Activated CD4-positive, alpha-beta T cell treated with anti-CD3 and anti-CD28 coated beads, Interleukin-10, Interleukin-2, amounts not matched to agents 100 ng/mL and 50 ng/mL, durations not matched to agents 16 hours and 8 hours (primary cell): ENCODE data around the gene XPNPEP1.

Experiments
- DNase-seq: peaks from one replicate; pipeline ENCODE4 v3.0.0-alpha.2; 2020

The XPNPEP1 gene

DNA sequence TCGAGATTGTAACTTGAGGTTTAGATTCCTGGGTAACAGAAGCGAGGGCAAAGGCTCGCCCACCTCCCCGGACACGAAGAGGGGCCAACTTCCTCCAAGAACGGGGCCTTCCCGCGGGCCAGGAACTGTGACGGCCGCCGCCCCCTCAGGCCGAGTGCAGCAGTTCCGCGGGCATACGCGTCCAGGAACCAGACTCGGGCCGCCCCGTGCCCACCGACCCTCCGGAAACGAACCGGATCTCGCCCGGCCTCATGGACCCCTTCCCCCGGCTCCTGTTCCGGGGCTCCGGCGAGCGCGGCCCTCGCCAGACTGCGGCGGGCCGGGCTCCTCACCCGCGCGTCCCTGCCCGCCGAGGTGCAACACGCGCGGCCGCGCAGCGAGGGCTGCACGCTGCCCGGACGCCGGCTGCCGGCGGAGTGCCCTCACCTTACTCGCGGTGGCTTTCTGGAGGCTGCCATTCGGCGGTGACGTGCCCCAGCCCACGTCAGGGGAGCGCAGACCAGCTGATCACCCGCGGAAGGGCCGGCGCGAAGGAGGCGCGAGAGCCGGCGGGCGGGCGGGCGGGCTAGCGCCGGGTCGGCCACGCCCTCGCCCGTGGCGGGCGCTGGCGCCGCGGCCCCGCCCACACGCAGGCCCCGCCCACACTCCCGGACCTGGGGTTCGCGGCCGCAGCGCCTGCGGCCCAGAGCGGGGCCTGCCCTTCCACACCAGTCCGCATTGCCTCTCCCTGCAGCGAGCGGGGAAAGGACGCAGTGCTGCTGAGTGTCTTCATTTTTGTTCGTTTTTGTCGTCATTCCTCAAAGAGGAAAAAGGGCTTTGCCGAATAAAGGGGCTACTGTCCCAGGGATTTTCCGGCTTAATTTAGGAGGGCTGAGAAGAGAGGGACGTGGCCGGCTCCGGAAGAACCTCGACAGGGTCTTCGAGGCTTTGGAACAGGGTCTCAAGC lies at the start of gene XPNPEP1:
TSS of gene XPNPEP1 (minus strand) at position 536 of the 946 bp plus-strand sequence. CDS start at position 458, 78 bp downstream.
- peak; percentile 91 for DNase-seq

DNA sequence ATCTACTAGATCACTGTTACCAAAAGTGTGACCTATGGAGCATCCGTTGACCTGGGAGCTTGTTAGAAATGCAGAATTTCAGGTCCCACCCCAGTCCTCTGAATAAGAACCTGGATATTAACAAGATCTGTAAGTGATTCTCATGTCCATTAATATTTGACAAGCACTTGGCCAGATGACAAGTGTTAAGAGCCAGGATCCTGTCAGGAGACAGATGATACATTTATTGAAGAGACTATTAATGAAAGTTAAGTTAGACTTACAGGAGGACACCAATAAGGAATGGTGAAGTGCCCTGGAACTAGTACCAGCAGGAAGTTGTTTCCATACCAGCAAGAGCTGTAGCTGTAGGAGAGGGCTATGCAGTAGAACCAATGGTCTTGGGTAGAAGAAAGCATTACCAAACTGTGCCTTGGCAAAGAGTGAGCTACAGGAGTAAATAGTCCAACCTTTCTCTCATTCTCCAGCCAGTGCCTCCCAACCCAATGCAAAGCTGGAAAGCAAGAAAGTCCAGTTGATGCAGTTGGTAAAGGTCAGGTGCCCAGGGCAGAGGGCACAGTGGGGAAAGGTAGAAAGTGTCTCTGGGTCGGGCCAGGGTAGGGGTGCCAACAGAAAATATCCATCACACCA lies 49.2 kb upstream of the XPNPEP1 start:
- no peak for DNase-seq

DNA sequence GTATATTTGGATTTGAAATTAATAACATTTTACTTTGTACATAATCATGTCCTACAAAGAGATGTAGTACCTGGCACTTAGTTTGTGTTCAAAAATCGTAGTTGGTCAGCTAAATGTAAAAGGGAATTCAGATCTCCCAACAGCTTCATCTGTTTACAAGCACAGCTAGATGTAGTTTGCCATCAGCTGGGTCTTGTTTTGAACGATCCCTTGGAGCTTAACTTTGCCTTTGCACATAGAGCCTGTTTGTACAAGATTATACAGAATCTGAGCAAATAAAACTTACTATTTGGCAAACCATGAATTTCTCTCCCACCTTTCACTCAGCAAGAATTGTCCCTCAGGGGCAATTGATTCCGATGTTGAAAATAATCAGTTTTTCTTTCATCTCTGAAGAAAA lies 48.3 kb upstream of the XPNPEP1 start:
- no peak for DNase-seq

DNA sequence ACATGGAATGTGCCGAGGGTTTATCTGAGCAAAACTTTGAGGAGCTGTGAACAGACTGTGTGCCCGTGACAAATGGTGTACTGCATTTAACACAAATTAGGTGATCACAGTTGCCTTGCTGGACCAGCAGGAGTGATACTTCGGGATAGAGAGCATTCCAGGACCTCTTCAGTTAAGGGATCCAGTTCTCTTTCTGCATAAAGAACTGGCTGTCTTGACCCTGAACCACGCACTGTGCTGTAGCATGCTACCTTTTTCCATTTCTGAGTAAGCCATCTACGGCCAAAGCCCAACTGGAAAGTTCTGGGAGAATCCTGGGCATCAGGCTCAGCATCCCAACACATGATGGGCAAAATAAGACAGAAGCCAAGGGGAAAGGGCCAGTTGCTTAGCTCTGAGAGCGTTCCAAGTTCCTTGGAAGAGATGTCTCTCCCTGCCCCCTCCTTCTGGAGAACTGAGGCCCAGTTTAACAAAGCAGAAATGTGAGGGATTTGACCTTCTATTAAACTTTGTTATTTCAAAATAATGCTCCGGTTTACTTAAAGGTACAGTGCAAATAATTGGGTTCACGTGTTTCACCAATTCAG lies 46.5 kb upstream of the XPNPEP1 start:
- no peak for DNase-seq

- no peak for DNase-seq
Observed at GRCh38 chr10:109968953-109969759, 45.8 kb upstream of the XPNPEP1 start.

DNA sequence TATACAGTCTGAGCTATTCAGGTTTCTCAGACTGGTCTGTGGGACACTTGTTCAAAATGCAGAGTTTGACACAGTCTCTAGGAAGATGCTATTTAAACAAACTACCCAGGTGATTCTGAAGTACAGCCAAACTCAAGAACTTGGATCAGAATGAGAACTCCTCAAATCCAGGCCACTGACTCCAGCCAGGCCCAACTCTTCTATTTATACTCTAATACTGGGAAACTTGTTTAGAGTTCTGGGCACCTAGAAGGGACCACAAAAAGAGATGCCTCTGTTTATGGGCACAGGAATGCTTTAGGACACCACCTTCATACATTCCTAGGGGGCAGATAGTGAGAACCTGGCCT lies 44.4 kb upstream of the XPNPEP1 start:
- DNase-seq: no peak

GRCh38 chr10:109966961-109967738 lies 43.8 kb upstream of the XPNPEP1 start:
- no peak for DNase-seq

DNA sequence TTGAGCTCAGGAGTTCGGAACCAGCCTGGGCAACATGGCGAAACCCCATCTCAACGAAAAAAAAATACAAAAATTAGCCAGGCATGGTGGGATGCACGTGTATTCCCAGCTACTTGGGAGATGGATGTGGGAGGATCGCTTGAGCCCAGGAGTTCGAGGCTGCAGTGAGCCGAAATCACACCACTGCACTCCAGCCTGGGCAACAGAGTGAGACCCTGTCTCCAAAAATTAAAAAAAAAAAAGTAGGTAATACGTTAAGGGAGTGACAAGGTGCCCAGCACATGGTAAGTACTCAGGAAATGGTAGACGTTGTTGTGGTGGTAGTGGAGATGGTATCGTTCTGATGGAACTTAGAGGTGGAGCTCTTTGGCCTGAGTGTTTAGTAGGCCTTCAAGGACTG lies 41.0 kb upstream of the XPNPEP1 start:
- DNase-seq: no peak

DNA sequence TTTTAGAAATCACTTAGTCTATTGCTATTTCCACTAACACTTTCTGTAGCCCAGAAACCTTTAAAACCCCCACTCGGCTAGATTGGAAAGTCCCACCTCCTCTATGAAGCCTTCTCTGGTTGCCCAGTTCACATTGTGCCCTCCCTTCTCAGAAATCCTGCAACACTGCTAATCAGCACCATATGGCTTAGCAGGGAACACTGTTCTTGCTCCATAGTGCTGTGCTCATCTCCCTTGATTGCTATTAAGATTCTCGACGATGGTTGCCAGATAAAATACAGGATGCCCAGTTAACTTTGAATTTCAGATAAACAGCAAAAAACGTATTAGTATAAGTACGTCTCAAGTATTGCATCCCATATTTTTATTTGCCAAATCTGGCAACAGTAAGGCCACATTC lies 40.1 kb upstream of the XPNPEP1 start:
- DNase-seq: no peak

GRCh38 chr10:109962247-109962646 lies 38.9 kb upstream of the XPNPEP1 start:
- no peak for DNase-seq

- no peak for DNase-seq
Observed at GRCh38 chr10:109961174-109962001, 38.1 kb upstream of the XPNPEP1 start.

- no peak for DNase-seq
Observed at GRCh38 chr10:109960682-109961081, 37.4 kb upstream of the XPNPEP1 start.

DNA sequence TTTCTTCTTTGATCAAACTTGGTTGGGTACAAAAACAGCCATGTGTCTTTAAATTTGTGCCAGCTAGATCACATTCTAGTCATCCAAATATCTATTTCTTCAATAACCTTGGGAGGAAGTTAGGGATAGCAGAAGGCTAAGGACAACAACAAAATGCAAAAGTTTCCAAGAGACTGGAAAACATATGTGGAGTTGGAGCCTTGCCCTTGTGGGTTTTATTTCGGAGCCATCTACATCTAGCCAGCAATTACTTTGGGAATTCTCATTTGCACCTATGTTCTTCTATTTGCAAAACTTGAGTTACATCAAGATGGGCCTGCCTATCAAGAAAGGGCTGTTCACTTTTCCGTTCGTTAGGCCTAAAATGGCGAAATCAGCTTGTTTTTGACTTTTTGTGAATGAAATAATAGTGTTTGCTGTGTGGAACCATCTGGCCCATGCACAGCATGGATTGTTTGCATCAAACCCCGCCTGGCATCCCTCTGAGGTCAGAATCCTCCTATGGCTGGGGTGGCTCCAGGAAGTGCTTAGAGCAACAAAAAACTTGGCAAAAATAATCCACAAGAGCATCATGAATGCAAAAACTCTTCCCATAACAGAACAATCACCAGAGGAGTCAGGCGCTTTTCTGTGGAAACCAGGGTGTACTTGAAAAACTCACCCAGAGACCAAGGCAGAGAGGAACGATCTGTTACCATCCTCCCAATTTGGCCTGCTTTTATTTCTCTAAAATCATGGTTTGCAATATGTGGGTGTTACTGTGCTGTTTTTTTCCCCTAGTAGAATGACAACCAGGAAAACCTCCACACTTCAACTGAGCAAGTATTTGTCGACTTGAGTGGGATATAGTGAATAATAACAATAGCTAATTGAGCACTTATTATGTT lies 36.2 kb upstream of the XPNPEP1 start:
- no peak for DNase-seq

DNA sequence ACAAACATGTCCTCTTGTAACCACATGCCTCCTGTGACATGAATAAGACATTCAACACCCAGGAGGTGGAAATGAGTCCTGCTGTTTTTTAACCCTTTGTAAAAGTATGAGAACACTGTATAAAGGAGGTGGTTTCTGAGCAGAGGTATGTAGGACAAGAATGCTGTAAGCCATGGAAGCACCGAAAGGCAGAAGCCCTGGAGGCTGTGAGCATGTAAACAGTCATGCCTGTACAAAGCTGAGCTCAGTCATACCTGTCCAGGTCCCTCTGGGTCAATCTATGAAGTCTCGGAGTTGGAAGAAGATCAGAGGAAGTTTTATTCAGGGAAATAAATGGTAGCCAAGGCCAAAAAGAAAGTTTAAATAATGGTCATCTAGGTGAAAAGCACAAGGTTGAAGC lies 34.7 kb upstream of the XPNPEP1 start:
- DNase-seq: no peak

DNA sequence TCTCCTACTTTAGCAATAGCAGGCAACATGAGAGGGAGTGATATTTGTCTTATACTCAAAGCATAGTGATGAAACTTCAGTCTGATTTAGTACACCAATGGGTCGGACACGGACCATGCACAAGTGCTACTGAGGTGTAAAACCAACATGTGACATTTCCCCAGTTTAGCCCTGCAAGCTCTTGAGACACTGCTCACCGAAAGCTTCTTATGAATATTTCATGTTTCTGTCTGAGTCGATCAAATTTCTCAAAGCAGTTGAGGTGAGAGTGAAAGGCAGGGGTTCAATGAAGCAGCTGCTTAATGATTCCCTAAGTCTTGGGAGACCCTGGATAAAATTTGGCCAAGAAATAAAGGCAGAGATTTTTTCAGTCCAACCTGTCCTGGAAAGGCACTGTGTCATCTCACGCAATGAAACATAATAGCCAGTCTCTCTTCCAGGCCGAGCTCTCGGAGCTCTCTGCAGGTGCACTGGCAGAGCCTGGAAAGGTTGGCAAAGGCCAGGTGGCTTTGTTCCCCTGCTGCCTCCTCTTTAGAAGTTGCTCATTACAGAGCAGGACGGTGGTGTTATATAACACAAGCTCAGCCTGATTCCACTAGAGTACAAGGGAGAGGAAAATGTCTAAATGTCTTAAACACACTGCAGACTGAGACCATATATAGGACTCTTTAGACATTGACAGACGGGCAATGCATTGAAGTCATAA lies 33.9 kb upstream of the XPNPEP1 start:
- DNase-seq: no peak

- DNase-seq: peak; percentile 62
Observed at GRCh38 chr10:109956454-109957091, 33.3 kb upstream of the XPNPEP1 start.

DNA sequence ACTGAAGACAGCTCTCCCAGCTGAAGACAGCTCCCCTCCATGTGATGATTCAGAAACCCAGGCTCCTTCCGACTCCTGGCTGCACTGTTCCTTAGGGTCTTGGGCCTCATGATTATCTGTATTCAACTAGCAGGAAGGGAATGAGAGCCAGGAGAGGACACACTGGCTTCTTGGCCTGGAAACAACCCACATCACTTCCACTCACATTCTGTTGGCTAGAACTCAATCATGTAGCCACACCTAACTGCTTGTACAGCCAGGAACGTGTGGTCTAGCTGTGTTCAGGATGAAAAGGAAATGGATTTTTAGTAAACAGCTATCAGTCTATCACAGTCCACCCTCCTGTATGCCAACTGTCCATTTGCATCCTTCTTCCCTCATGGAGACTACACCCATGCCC lies 30.5 kb upstream of the XPNPEP1 start:
- no peak for DNase-seq

DNA sequence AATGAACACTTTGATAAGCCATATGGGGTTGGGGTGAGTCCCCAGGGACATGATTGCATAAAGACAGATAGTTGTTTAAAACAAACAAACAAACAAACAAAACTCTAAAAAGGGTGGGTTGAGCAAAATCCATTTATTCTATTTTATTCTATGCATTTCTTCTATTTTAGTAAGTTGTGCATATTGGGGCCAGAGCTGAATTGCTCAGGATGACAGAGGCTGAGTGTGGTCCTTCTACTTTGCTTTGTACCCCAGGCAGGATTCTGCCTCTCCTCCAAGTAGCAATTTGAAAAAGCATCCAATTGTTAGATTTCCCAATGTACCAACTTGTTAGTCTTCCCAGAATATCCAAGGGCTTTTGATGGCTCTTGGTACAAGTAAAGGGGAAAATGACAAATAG lies 29.2 kb upstream of the XPNPEP1 start:
- DNase-seq: no peak
